HG03442 (cell line): ENCODE results near the gene DEFB121.
"Not testable (repeated sequence)": the region's sequence is repeated elsewhere in the genome, so short reads cannot be mapped to it uniquely, and the experiment has no call there.

Source experiments
- ATAC-seq: cut with Tn5 transposase; IDR thresholded peaks from one replicate; pipeline ENCODE4 v1.9.1; 2021; ENCODE audit warnings: mild to moderate bottlenecking, moderate library complexity; ENCODE audit not compliant: unreplicated experiment

The DEFB121 gene

GRCh38 chr20:31364272-31364671 is 41.7 kb downstream of the DEFB121 start:
- not testable (repeated sequence) for ATAC-seq

GRCh38 chr20:31363295-31363694 is 42.7 kb downstream of the DEFB121 start:
- ATAC-seq: no peak

- ATAC-seq: no peak
These were observed 50.0 kb downstream of the DEFB121 start for GRCh38 chr20:31355981-31356380.
